Activated CD4-positive, alpha-beta T cell treated with anti-CD3 and anti-CD28 coated beads, Interleukin-2, Interleukin-4, amounts not matched to agents 100 ng/mL and 50 ng/mL, durations not matched to agents 16 hours and 8 hours (primary cell): Measurements from ENCODE around the gene SMIM43.
"Not testable (repeated sequence)": the region's sequence is repeated elsewhere in the genome, so short reads cannot be mapped to it uniquely, and the experiment has no call there.

ENCODE experiments used
- DNase-seq: peaks from one replicate; pipeline ENCODE4 v3.0.0-alpha.2; 2020; ENCODE audit warnings: low spot score

Gene SMIM43

GRCh38 chr4:121736735-121737351 lies 28.1 kb downstream of the SMIM43 start:
- peak; percentile 33 for DNase-seq

- DNase-seq = no peak
Measured at GRCh38 chr4:121734571-121734970, 30.4 kb downstream of the SMIM43 start.

- DNase-seq = no peak
Measured at GRCh38 chr4:121733942-121734341, 31.0 kb downstream of the SMIM43 start.

- not testable (repeated sequence) for DNase-seq
Measured at GRCh38 chr4:121729753-121730152, 35.2 kb downstream of the SMIM43 start.

GRCh38 chr4:121728798-121729226 lies 36.2 kb downstream of the SMIM43 start:
- DNase-seq = no peak

GRCh38 chr4:121728066-121728465 lies 36.9 kb downstream of the SMIM43 start:
- no peak for DNase-seq

- DNase-seq = peak; percentile 79
Measured at GRCh38 chr4:121726642-121727268, 38.2 kb downstream of the SMIM43 start.

- DNase-seq = no peak
Measured at GRCh38 chr4:121724671-121725070, 40.3 kb downstream of the SMIM43 start.

GRCh38 chr4:121721700-121722099 lies 43.3 kb downstream of the SMIM43 start:
- no peak for DNase-seq

GRCh38 chr4:121720109-121720508 lies 44.9 kb downstream of the SMIM43 start:
- no peak for DNase-seq

GRCh38 chr4:121717680-121718237 lies 47.2 kb downstream of the SMIM43 start:
- no peak for DNase-seq

GRCh38 chr4:121714548-121714947 lies 50.4 kb downstream of the SMIM43 start:
- no peak for DNase-seq

GRCh38 chr4:121712783-121713182 lies 52.2 kb downstream of the SMIM43 start:
- DNase-seq = no peak

- DNase-seq = no peak
Measured at GRCh38 chr4:121712001-121712651, 52.8 kb downstream of the SMIM43 start.

GRCh38 chr4:121711263-121712000 lies 53.5 kb downstream of the SMIM43 start:
- DNase-seq = peak; percentile 41

GRCh38 chr4:121709766-121710405 lies 55.1 kb downstream of the SMIM43 start:
- DNase-seq = peak; percentile 61
